Endothelial cell of umbilical vein (primary cell): Measurements from ENCODE around the gene HIPK1. TPM values are rescaled to one million over a fixed set of nuclear protein-coding genes. Genes with fewer than 3 reads are reported as not detected.

Experiments
- BruUV-seq: library from RNA; stranded (reverse); fragments of 400-500 nt; replicated peaks from 2 replicates; lab custom pipeline; 2021; lab: Mats Ljungman, UMichigan
- CTCF ChIA-PET: fragments of 300-600, 350-600 bp; sonication (Branson Sonifier 250); formaldehyde crosslinking; loops from one replicate; lab custom pipeline; 2021; ENCODE audit warnings: antibody characterized with exemption, inconsistent platforms; lab: Charles Lee
- POLR2A ChIA-PET: fragments of 300-600, 350-600 bp; sonication (Branson Sonifier 250); formaldehyde crosslinking; loops from one replicate; lab custom pipeline; 2021; ENCODE audit warnings: antibody characterized with exemption, inconsistent platforms; lab: Charles Lee
- DNase-seq: peaks from one replicate; pipeline ENCODE4 v3.0.0-alpha.2; 2011; ENCODE audit warnings: low read depth, low spot score
- FAIRE-seq: peaks from 2 replicates; lab custom pipeline; 2011; peaks lifted over from hg19 to GRCh38; lab: Jason Lieb, UNC
- H2AFZ ChIP-seq: 2 replicates; pipeline ENCODE4 v1.6.0; 2012; ENCODE audit warnings: low read depth, low read length, control low read depth, inconsistent platforms
- H3K27ac ChIP-seq: 2 replicates; pipeline ENCODE4 v1.5.1; 2011; ENCODE audit warnings: low read depth, mild to moderate bottlenecking, control low read depth, low read length, moderate library complexity; ENCODE audit not compliant: insufficient read depth
- H3K27me3 ChIP-seq, 2 experiments: 2 replicates each; pipeline versions ENCODE4 v1.6.0 to v1.6.1; 2011; ENCODE audit warnings: low read length in 2 of 2, mixed read lengths in 1 of 2; ENCODE audit not compliant: control insufficient read depth in 2 of 2, insufficient read depth in 2 of 2
- H3K36me3 ChIP-seq, 2 experiments: 2 replicates in 1 of 2; 3 replicates in 1 of 2; pipeline ENCODE4 v1.5.1; 2011; ENCODE audit warnings: low read length in 2 of 2, mild to moderate bottlenecking in 1 of 2, moderate library complexity in 1 of 2; ENCODE audit not compliant: control insufficient read depth in 2 of 2, insufficient read depth in 2 of 2; ENCODE audit errors: extremely low read depth in 1 of 2
- H3K4me1 ChIP-seq: 3 replicates; pipeline ENCODE4 v1.5.1; 2011; ENCODE audit warnings: mild to moderate bottlenecking, low read length; ENCODE audit not compliant: control insufficient read depth, insufficient read depth; ENCODE audit errors: extremely low read depth
- H3K4me2 ChIP-seq: 2 replicates; pipeline ENCODE4 v1.6.1; 2011; ENCODE audit warnings: low read length, control low read depth, mixed read lengths; ENCODE audit not compliant: insufficient read depth
- H3K4me3 ChIP-seq, 3 experiments: fragments of 200-600 bp in 1 of 3; sonication (generic), shearing (Covaris generic) in 1 of 3; replicated peaks in 1 of 3; 2 replicates each; pipeline ENCODE4 v1.5.1; 2011 to 2016; ENCODE audit warnings: control low read depth in 3 of 3, low read length in 3 of 3, mild to moderate bottlenecking in 2 of 3, inconsistent platforms in 1 of 3, low read depth in 1 of 3, moderate library complexity in 1 of 3; ENCODE audit not compliant: insufficient read depth in 1 of 3
- H3K79me2 ChIP-seq: 2 replicates; pipeline ENCODE4 v1.6.0; 2012; ENCODE audit warnings: low read length, inconsistent platforms; ENCODE audit not compliant: control insufficient read depth, insufficient read depth
- H3K9ac ChIP-seq: replicated peaks from 2 replicates; pipeline ENCODE3; 2011; ENCODE audit warnings: low read length, control low read depth; ENCODE audit not compliant: insufficient read depth; ENCODE audit errors: extremely low read depth
- H3K9me1 ChIP-seq: replicated peaks from 3 replicates; pipeline ENCODE4 v1.6.0; 2011; ENCODE audit warnings: mild to moderate bottlenecking, low read length; ENCODE audit not compliant: control insufficient read depth, insufficient read depth; ENCODE audit errors: extremely low read depth
- H3K9me3 ChIP-seq: replicated peaks from 2 replicates; pipeline ENCODE4 v1.5.1; 2012; ENCODE audit warnings: low read length, inconsistent platforms; ENCODE audit not compliant: control insufficient read depth, insufficient read depth
- H4K20me1 ChIP-seq: replicated peaks from 2 replicates; pipeline ENCODE3; 2011; ENCODE audit warnings: mild to moderate bottlenecking, low read length; ENCODE audit not compliant: control insufficient read depth, insufficient read depth; ENCODE audit errors: extremely low read depth
- EZH2 ChIP-seq: IDR thresholded peaks from 2 replicates; pipeline ENCODE4 v1.6.1; 2012; ENCODE audit warnings: borderline replicate concordance, low read depth, mild to moderate bottlenecking, moderate library complexity, low read length, inconsistent platforms; ENCODE audit not compliant: severe bottlenecking
- POLR2AphosphoS5 ChIP-seq: IDR thresholded peaks from 2 replicates; pipeline ENCODE4 v1.6.1; 2012; ENCODE audit warnings: low read depth, mild to moderate bottlenecking, control low read depth, low read length, moderate library complexity; ENCODE audit not compliant: insufficient read depth
- dilution Hi-C: fragments of 300-500 bp; cut with MboI; formaldehyde crosslinking; loops from one replicate; pipeline ENCODE4 v1.15.0; 2019; ENCODE audit warnings: low sequenced_read_pairs; ENCODE audit not compliant: extremely low pct_ligation_motif_present
- intact Hi-C: fragments of 100-400 bp; cut with micrococcal nuclease; formaldehyde crosslinking; loops from one replicate; pipeline ENCODE4 v1.10.0; 2022
- polyA plus RNA-seq, 4 experiments: library from polyadenylated mRNA; depleted of rRNA in 3 of 4; stranded (reverse) in 3 of 4; unstranded in 1 of 4; fragments of >200 nt; gene quantifications; 2 replicates each; pipeline versions ENCODE4 v1.2.1 to v1.2.3, GENCODE V29; 2011 to 2012; ENCODE audit warnings: missing spikeins in 1 of 4
- total RNA-seq: library from RNA; stranded (reverse); gene quantifications from 2 replicates; pipeline ENCODE4 v1.2.3, GENCODE V29; 2021
- TF ChIP-seq, protein P1 (sequence below): IDR thresholded peaks from 2 replicates; pipeline ENCODE4 v1.6.1; 2011; ENCODE audit not compliant: insufficient read depth, insufficient read length
- TF ChIP-seq, protein P2 (sequence below), 2 donors: IDR thresholded peaks; 1 replicate in 1 of 2; 2 replicates in 1 of 2; pipeline ENCODE4 v1.5.1; 2011; ENCODE audit warnings: low read length in 2 of 2, mild to moderate bottlenecking in 2 of 2, moderate library complexity in 2 of 2, control low read depth in 1 of 2, inconsistent platforms in 1 of 2, low read depth in 1 of 2; ENCODE audit not compliant: insufficient read depth in 1 of 2; ENCODE audit errors: extremely low read depth in 1 of 2

The HIPK1 gene
- total and polyA plus RNA-seq, 2 donors (not counting 3 experiments of a cell fraction or from before 2014, with no cell fraction given) = 39.3 to 56.1 TPM

DNA sequence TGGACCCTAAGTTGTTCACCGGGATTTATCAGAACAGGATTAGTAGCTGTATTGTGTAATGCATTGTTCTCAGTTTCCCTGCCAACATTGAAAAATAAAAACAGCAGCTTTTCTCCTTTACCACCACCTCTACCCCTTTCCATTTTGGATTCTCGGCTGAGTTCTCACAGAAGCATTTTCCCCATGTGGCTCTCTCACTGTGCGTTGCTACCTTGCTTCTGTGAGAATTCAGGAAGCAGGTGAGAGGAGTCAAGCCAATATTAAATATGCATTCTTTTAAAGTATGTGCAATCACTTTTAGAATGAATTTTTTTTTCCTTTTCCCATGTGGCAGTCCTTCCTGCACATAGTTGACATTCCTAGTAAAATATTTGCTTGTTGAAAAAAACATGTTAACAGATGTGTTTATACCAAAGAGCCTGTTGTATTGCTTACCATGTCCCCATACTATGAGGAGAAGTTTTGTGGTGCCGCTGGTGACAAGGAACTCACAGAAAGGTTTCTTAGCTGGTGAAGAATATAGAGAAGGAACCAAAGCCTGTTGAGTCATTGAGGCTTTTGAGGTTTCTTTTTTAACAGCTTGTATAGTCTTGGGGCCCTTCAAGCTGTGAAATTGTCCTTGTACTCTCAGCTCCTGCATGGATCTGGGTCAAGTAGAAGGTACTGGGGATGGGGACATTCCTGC is 46.2 kb downstream of the HIPK1 start:
- no TSS peak for BruUV-seq
- Histone ChIP-seq H3K4me2 (no peak overlapping the region), H3K4me3 (no peak overlapping the region), H2AFZ (no peak overlapping the region), H3K79me2 (no peaks in the 10 kb centered on the region), H3K9me3 (no peaks in the 10 kb centered on the region), H3K4me1 (peaks cover 41% of the 10 kb centered on the region), H3K9me1 (no peaks in the 10 kb centered on the region), H3K36me3 (peaks cover 23 to 24% of the 10 kb centered on the region in 2 experiments), H3K27me3 (no peaks in the 10 kb centered on the region), H4K20me1 (no peaks in the 10 kb centered on the region), H3K27ac (peak overlapping the region; percentile 30), H3K9ac (no peak overlapping the region)
- intact Hi-C loops = loop anchor here (5.0 to 10.0 kb wide), 6 partner anchors 138 to 1258 kb away; partner anchors contain the start of genes BCAS2, NRAS, PPM1J and SYT6
- peak; percentile 24 for DNase-seq
- POLR2A ChIA-PET = no interaction called here
- TF ChIP-seq EZH2 = no peak
- CTCF ChIA-PET = interaction anchor here (0.5 to 7.1 kb wide), 5 partner anchors 9 to 593 kb away, joined by 3 to 271 read pairs (median 5); no protein-coding TSS in a partner anchor
- dilution Hi-C loops = no loop called here
- FAIRE-seq = no peak

DNA sequence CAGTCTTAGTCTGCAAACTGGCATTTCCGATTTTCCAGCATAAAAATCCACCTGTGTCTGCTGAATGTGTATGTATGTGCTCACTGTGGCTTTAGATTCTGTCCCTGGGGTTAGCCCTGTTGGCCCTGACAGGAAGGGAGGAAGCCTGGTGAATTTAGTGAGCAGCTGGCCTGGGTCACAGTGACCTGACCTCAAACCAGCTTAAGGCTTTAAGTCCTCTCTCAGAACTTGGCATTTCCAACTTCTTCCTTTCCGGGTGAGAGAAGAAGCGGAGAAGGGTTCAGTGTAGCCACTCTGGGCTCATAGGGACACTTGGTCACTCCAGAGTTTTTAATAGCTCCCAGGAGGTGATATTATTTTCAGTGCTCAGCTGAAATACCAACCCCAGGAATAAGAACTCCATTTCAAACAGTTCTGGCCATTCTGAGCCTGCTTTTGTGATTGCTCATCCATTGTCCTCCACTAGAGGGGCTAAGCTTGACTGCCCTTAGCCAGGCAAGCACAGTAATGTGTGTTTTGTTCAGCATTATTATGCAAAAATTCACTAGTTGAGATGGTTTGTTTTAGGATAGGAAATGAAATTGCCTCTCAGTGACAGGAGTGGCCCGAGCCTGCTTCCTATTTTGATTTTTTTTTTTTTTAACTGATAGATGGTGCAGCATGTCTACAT is 47.6 kb downstream of the HIPK1 start:
- no peaks in the 10 kb centered on the region for H3K27me3 ChIP-seq
- peaks cover 15 to 22% of the 10 kb centered on the region in 2 experiments for H3K36me3 ChIP-seq
- ChIA-PET POLR2A (interaction anchor here (0.5 to 0.9 kb wide), 2 partner anchors 13 to 219 kb away, joined by 3 to 4 read pairs; no protein-coding TSS in a partner anchor), CTCF (interaction anchor here (0.8 to 7.1 kb wide), 15 partner anchors 8 to 695 kb away, joined by 3 to 271 read pairs (median 4); partner anchors contain the start of gene HIPK1)
- H3K79me2 ChIP-seq = no peaks in the 10 kb centered on the region
- H3K9me1 ChIP-seq = no peaks in the 10 kb centered on the region
- DNase-seq (peak; percentile 68), FAIRE-seq (peak; percentile 77)
- no TSS peak for BruUV-seq
- no peaks in the 10 kb centered on the region for H4K20me1 ChIP-seq
- intact Hi-C loops (loop anchor here (2.0 to 10.0 kb wide), 7 partner anchors 46 to 1259 kb away; partner anchors contain the start of genes BCAS2, NRAS, PPM1J and SYT6), dilution Hi-C loops (no loop called here)
- H3K9me3 ChIP-seq = no peaks in the 10 kb centered on the region
- TF ChIP-seq, protein P1, sequence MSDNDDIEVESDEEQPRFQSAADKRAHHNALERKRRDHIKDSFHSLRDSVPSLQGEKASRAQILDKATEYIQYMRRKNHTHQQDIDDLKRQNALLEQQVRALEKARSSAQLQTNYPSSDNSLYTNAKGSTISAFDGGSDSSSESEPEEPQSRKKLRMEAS = no peak
- TF ChIP-seq, protein P2, sequence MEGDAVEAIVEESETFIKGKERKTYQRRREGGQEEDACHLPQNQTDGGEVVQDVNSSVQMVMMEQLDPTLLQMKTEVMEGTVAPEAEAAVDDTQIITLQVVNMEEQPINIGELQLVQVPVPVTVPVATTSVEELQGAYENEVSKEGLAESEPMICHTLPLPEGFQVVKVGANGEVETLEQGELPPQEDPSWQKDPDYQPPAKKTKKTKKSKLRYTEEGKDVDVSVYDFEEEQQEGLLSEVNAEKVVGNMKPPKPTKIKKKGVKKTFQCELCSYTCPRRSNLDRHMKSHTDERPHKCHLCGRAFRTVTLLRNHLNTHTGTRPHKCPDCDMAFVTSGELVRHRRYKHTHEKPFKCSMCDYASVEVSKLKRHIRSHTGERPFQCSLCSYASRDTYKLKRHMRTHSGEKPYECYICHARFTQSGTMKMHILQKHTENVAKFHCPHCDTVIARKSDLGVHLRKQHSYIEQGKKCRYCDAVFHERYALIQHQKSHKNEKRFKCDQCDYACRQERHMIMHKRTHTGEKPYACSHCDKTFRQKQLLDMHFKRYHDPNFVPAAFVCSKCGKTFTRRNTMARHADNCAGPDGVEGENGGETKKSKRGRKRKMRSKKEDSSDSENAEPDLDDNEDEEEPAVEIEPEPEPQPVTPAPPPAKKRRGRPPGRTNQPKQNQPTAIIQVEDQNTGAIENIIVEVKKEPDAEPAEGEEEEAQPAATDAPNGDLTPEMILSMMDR (IDR thresholded peaks at IDR 0.05; ENCODE audit: extremely low read depth in 1 of 2, insufficient read depth in 1 of 2, low read depth in 1 of 2, low read length in 2 of 2) = peak; percentile 55 to 63
- peak; percentile 27 for TF ChIP-seq POLR2AphosphoS5
- H3K4me2 ChIP-seq = peak overlapping the region; percentile 52
- H3K9ac ChIP-seq = no peak overlapping the region
- no peak overlapping the region for H3K4me3 ChIP-seq
- no peak overlapping the region for H2AFZ ChIP-seq
- peak overlapping the region; percentile 49 for H3K27ac ChIP-seq
- peaks cover 41% of the 10 kb centered on the region for H3K4me1 ChIP-seq
